Testis (tissue), 2 donors: ENCODE data around the gene HS1BP3.

ENCODE experiments used
- CTCF ChIP-seq, 3 experiments: fragments of 450-650 bp in 2 of 3; fragments of 200-600 bp in 1 of 3; sonication (generic) in 1 of 3; IDR thresholded peaks; one replicate each; pipeline ENCODE4 v1.5.1; 2016 to 2019; ENCODE audit warnings: antibody characterized with exemption in 3 of 3, mild to moderate bottlenecking in 2 of 3, moderate library complexity in 1 of 3
- POLR2A ChIP-seq: fragments of 450-650 bp; IDR thresholded peaks from one replicate; pipeline ENCODE4 v1.6.1; 2017; ENCODE audit warnings: antibody characterized with exemption, mild to moderate bottlenecking, moderate library complexity

- TF ChIP-seq CTCF (IDR thresholded peaks at IDR 0.05): no peak
- no peak for TF ChIP-seq POLR2A
These were observed 1.2 kb upstream of the HS1BP3 start for GRCh38 chr2:20652141-20652540.
